AG09309 (cell line): Measurements from ENCODE around the gene NPHP4.

Source experiments
- DNase-seq: peaks from one replicate; pipeline ENCODE4 v3.0.0-alpha.2; 2010; ENCODE audit warnings: low read depth
- H3K4me3 ChIP-seq: 2 replicates; pipeline ENCODE4 v1.5.1; 2011; ENCODE audit warnings: mild to moderate bottlenecking, low read depth, low read length, moderate library complexity; ENCODE audit not compliant: control insufficient read depth
- TF ChIP-seq, protein P1 (sequence below): IDR thresholded peaks from 2 replicates; pipeline ENCODE4 v1.5.1; 2011; ENCODE audit warnings: mild to moderate bottlenecking, low read depth, low read length, inconsistent platforms; ENCODE audit not compliant: insufficient read depth, control insufficient read depth; ENCODE audit errors: missing control alignments

Gene NPHP4

DNA sequence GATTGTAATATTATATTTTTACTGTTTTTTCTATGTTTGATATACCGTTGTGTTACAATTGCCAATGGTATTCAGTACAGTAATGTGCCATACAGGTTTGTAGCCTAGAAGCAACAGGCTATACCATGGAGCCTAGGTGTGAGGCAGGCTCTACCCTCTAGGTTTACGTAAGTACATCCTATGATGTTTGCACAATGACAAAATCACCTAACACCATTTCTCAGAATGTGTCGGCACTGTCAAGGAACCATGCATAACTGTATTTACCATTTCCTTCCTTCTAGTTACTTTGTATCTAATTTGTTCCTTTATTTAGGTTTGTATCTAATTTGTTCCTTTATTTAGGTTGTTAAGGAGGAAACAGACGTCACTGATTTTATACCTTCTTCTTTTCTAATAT lies 9.9 kb downstream of the NPHP4 start:
- TF ChIP-seq, protein P1, sequence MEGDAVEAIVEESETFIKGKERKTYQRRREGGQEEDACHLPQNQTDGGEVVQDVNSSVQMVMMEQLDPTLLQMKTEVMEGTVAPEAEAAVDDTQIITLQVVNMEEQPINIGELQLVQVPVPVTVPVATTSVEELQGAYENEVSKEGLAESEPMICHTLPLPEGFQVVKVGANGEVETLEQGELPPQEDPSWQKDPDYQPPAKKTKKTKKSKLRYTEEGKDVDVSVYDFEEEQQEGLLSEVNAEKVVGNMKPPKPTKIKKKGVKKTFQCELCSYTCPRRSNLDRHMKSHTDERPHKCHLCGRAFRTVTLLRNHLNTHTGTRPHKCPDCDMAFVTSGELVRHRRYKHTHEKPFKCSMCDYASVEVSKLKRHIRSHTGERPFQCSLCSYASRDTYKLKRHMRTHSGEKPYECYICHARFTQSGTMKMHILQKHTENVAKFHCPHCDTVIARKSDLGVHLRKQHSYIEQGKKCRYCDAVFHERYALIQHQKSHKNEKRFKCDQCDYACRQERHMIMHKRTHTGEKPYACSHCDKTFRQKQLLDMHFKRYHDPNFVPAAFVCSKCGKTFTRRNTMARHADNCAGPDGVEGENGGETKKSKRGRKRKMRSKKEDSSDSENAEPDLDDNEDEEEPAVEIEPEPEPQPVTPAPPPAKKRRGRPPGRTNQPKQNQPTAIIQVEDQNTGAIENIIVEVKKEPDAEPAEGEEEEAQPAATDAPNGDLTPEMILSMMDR = no peak
- DNase-seq = no peak
- H3K4me3 ChIP-seq = no peak overlapping the region

DNA sequence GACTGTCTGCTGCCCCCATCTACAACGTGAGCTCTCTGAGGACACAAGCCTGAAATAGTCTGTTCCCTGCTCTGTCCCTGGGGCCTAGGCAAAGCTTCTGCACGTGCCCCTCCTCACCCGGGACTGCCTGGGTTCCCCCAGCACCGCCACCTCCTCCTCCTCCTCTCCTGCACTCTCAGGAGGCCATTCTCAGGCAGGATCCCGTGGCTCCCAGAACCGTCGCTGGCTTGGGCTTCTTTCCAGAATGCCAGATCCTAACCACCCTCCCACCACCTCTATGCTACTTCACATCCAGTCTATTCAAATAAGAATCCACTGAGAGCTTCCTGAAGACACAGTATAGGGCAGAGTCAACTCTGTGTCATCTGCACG lies 11.2 kb downstream of the NPHP4 start:
- DNase-seq = no peak
- H3K4me3 ChIP-seq = no peak overlapping the region
- TF ChIP-seq, protein P1 = no peak

DNA sequence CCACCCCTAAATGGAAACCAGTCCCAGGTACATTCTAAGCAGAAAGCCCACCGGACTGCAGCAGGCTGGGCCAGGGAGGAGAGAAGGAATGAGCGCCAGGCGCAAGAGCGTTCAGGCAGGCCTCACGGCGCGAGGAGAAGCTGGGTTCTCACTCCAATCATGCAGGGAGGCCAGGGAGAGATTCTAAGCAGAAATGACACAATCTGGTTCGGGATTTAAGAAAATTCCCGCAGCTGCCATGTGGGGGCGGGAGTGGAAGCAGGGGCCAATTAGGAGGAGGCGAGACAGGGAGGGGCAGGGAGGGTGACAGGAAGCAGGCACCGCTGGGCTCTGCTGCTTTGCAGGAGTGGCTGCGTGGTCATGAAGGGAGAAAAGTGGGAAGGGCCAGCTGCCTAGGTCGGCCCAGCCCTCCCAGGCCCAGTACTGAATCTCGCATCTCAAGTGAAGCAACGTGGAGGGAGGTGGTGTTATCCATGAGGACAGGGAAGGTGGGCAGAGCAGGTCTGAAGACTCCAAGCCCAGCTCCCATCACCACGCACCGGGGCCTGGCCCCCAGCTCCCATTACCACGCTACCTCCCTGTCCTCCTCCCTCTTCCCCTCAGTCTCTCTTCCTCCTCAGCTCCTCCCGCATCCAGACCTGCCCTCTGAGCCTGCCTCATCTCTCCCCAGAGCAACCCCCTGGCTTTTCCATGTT lies 11.8 kb downstream of the NPHP4 start:
- DNase-seq = no peak

DNA sequence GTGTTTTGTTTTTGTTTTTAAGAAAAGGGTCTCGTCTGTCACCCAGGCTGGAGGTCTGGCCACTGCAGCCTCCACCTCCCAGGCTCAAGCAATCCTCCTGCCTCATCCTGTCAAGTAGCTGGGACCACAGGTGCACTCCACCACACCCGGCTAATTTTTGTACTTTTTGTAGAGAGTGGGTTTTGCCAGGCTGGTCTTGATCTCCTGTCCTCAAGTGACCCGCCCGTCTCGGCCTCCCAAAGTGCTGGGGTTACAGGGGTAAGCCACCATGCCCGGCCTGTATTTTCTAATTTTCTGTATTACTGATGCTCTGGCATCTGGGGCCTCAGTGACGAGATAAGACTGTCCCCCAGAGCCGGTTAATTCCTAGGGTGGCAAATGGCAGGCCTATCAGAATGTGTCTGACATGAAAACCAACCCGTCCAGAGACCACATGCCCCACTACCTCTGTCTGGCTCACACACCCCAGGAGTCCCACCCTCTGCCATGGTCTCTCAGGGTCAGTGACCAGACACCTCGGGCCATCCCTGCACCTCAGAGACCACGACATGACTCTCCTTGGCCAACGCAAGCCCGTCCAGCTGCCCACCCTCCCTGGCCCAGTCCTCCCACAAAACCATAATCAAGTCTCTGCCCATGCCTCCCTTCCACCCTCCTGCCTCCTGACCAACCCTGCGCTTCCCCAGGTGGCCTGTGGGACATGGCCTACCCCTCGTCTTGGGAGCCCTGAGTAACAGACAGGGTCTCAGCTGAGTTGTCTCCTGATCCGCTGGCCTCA lies 12.5 kb downstream of the NPHP4 start:
- TF ChIP-seq, protein P1 = no peak
- no peak overlapping the region for H3K4me3 ChIP-seq

More for the DNA sequence above, 11.8 kb downstream of the NPHP4 start:
- TF ChIP-seq, protein P1 = no peak
- no peak overlapping the region for H3K4me3 ChIP-seq

DNA sequence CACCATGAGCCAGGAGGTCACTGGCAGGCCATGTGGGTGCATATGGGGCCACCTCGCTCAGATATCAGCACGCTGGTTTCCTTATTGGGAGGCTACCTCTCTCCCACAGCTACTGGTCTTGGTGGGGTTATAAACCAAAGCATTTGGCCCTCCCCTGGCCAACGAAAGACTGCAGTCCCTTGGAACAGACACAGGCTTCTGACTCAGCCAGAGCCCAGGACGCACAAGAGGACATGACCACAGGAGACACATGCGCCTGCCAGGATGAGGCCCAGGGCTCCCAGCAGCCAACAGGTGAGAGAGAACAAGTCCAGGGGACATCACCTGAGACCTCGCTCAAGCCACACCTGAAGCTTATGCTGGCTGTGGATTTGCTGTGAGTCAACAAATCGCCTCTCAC lies 13.8 kb downstream of the NPHP4 start:
- no peak overlapping the region for H3K4me3 ChIP-seq
- DNase-seq = no peak
- TF ChIP-seq, protein P1 = no peak

More for the DNA sequence above, 12.5 kb downstream of the NPHP4 start:
- DNase-seq = no peak

DNA sequence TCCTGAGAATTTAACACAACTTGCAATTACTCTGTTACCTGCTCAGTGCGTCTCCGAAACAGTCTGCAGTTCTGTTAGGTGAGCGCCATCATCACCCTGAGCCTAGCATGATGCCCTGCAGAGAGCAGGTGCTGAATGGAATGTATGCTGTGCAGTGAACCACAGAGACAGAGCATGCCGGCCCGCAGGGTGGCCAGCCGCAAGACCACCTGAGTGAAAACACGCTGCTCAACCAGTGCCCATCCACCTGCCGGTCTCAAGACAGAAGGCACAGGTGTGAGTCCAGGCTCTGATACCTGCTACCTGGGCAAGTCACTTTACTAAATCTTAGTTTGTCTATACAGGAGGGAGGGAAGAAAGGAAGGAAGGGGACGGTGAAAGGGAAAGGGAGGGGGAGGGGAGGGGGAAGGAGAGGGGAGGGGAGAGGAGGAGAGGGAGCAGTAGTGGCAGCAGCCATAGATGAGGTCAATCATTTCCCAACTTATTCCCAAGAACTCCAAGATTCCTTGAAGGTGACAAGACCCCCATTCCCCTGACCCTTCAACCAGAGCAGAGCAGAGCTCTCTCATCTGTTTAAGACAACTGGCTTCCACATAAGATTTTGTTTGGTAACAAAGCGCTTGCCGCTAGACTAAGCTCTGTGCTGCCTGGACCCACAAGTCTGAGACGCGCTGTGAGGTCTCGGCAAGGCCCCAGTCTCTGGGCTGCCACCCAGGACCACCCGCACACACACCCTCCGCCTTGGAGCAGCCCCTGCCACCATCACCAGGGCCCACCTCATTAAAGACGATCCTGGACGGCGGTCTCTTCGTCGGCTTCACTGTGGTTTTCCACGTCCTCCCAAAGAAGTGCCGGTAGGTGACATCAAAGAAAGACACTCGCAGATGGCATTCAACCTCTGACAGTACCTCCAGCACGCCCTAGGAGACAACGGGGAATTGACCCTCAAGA lies 14.5 kb downstream of the NPHP4 start:
- TF ChIP-seq, protein P1 = no peak
- no peak overlapping the region for H3K4me3 ChIP-seq
- DNase-seq = no peak
